CD4-positive, alpha-beta T cell treated with Interleukin-10 for 1 hour (primary cell): ENCODE results near the gene NPC2.
"Not testable (repeated sequence)": the region's sequence is repeated elsewhere in the genome, so short reads cannot be mapped to it uniquely, and the experiment has no call there.

Experiments
- DNase-seq: peaks from one replicate; pipeline ENCODE4 v3.0.0-alpha.2; 2020

Gene NPC2

DNA sequence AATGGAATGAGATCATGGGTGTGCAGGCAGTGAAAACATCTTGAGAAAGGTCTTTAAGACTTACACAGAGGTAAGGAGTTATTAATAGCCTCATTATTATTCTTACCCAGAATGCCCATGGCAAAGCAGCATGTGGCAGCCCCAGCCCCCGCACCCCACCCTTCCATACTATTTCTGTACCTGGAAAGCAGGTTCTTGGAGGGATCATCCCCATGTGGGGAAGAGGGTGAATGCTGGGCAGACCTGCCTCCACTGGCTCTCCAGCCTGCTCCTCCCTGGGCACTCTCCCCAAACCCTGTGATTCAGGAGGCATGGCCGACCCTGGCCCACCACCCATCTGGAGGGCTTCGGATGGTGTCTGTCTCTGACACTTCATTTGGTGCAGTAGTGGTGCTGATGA lies 28.3 kb downstream of the NPC2 start:
- DNase-seq: no peak

DNA sequence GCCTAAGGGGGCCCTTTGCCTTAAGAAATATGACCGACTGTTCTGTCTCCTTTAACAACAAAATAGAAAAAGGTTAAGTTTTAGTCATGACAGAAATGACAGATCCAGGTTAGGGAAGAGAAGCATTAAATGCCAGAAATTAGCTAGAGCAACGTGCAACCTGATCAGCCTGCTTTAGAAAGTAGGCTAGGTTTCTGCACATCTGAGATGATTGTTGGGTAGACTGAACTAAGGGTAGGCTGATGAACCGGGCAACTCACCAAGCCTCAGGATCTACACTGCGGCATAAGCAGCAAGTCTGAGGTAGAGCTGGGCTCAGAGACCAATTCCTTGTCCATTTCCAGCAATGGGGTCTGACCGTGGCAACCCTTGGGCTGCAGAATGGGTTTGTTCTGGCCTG lies 29.4 kb downstream of the NPC2 start:
- DNase-seq: no peak

DNA sequence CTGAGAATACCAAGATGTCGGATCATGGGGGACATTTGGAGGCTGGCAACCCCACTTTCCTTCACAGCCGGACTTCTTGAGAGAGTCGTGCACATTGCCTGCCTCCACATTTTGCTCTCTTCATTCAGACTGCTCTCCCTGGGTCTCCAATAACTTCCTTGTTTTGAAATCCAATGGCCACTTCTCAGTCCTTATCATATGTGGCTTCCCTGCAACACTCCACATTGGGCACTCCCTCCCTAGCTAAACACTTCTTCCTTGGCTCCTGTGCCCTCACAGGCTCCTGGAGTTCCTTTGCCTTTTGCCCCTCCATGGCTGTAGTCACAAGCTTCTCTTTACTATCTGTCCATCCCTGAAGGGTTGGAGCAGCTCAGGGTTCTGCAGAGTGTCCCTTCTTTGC lies 30.1 kb downstream of the NPC2 start:
- DNase-seq: no peak

DNA sequence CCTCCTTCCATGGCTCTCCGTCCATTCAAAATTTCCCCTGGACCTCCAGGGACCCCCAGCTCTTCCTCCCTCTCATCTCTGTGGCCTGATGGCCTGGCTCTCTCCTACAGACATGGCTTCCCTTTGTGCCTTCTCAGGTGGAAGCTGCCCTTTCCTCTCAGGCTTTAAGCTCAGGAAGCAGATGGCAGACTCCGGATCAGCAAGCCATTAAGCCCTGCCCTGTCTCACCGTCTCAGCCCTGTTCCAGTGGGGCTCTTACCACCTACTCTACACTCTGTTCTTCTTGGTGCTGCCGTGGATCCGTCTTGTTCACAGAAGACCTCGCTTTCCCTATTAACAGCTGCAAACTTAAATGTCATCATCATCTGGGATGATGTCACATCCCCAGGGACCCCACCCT lies 33.1 kb downstream of the NPC2 start:
- DNase-seq: no peak

DNA sequence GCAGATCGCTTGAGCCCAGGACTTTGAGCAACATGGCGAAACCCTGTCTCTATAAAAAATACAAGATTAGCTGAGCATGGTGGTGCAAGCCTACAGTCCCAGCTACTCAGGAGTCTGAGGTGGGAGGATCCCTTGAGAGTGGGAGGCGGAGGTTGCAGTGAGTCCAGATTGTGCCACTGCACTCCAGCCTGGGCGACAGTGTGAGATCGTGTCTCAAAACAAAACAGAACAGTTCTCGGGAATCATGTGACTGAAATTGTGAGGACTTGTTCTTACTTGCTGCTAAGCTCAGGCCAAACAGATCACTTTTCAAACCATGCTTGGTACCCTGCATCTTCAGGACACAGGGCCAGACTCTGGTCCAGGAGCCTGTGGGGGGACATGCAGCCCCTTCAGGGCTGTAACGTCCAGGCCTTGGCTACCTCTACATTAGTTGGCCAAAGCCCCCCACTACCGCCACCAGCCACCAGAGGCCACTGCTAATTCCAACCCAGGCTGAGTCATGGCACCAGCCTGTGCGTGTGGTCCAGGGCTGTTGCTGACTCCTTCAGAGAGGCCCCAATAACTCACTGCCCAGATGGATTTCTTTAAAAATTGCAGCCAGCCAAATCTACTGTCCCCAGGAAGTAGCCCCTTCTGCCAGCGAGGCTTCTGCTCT lies 33.7 kb downstream of the NPC2 start:
- DNase-seq: peak; percentile 15

DNA sequence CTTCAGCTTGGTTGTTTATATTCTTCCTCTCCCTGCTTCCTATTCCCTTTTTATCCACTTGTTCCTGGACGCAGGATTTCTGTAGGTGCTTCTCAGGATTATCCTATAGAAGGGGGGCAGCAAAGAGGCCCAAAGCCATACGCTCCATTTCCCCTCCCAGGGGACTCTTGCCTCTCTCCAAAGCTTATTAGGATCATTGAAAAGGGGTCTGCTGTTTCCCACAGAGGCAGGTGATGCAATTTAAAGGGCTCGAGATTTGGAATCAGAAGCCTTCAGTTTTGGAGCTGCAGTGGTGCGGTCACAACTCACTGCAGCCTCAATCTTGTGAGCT lies 35.6 kb downstream of the NPC2 start:
- DNase-seq: no peak

DNA sequence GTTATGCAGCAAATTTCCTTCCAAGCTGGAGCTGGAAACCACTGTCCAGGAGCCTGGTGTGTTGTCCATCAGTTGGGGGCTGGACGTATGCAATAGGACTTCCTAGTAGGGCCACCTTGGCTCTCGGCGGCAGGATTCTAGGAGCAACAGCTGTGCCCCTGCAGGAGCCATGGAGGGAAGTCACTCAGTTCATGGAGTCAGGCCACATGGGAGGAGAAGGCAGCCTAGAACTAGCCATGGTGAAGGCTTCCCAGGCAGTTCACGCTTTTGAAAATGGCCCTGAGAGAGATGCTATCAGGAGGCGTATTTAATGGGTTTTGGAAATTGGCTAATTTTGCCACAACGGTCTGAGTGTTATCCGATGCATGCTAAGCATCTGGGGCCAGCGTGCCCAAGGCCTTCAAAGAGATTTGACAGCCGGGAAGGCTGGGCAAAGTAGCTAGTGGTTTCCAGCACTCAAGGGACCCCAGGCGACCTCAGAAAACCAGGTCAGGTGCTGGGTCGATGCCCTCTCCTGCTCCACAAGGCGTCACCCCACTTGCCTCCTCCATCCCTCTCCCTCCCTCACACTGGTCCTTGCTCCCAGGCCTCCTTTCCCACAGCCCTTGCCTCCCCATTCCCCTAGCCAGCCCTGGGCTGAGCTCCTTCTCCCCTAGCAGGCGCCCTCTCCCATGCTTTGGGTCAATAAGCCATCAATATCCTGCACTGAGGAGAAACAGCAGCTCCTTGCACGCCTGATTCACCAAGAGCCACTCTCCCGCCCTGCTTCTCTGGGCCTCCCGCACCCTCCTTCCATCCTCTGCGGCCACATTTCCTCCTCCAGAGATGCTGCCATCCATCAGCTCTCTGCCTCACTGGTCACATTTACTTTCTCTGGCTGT lies 36.2 kb downstream of the NPC2 start:
- no peak for DNase-seq

DNA sequence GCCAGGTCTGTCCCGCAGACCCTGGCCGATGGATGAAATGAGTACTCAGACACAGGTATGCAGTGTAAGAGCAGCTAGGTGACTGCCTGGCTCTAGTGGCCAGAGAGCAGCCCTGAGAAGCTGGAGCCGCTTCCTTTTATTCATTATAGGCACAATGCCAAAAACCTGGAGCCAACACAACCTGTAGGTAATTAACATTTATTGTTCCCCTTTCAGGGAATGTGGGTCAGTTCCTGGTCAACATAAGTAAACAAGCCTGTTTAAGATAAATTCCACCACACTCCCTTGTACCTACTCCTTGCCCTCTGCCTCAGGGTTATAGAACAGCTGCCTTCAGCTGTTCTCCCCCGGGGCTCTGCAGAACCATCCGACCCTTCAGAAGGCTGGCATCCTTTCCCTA lies 38.7 kb downstream of the NPC2 start:
- not testable (repeated sequence) for DNase-seq

DNA sequence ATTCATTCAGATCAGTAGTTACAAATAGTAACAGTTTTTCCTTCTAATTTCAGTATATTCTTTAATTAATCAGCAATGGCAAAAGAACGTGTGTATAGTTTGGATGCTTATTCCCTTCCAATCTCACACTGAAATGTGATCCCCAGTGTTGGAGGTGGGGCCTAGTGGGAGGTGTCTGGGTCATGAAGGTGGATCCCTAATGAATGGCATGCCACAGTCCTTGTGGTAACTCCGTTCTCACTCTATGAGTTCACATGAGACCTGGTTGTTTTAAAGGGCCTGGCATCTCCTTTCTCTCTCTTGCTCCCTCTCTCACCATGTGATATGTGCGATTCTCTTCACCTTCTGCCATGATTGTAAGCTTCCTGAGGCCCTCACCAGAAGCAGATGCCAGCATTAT lies 48.2 kb downstream of the NPC2 start:
- no peak for DNase-seq

DNA sequence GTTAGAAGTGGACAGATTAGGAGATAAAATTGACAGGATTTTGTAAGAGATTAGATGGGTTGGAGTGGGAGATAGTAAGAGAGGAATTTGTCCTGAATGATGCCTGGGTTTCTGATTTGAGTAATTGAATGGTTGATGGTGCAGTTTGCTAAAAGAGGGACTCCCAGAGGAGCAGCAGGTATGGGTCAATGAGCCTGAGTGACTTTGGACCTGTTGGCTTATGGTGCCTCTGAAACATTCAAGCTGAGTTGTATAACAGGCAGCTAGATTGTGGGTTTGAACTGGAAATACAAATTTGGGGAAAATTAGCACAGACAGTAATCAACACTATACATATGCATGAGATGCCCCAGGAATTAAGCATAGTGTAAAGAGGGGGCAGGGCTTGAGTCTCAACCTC lies 50.3 kb downstream of the NPC2 start:
- DNase-seq: no peak

DNA sequence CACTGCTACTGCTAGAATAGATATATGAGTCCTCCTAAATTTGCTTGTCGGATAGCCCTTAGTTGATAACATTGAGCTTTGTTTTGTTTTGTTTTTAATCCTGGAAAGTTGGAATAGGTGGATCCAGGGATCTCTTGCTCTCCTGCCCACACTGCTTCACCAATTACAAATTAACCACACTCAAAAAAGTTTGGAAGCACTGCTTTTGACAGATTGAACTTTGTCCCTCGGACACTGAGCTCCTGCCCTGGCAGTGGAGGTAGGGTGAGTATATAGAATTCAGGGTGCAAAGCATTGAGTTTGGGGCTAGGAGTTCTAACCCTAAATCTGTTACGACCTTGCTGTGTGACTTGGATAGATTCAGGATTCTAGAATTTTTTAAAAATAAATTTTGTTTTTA lies 52.0 kb downstream of the NPC2 start:
- DNase-seq: no peak

DNA sequence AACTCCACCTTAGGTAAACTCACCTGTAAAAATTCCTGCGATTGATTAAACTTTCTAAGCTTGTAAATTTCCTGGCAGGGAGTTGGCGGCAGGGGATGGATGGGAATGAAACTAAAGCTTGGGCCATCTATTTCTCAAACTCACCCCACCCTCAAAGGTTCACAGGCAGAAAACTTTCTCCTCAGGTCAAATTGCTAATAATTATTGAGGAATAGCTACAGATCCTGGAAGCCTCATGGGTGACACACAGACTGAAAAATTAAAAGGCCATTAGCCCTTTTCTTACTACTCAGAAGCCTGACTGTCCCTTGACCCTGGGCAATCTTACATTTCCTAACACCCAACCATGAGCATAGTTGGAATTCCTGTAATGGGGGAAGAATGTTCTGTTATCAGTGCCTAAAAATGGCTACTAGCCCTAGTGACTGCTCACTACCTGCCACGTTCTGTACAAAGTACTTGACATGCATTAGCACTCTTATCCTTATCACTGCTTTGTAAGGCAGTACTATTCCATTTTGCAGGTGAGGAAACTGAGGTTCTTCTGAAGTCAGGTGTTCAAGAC lies 54.7 kb downstream of the NPC2 start:
- DNase-seq: no peak

DNA sequence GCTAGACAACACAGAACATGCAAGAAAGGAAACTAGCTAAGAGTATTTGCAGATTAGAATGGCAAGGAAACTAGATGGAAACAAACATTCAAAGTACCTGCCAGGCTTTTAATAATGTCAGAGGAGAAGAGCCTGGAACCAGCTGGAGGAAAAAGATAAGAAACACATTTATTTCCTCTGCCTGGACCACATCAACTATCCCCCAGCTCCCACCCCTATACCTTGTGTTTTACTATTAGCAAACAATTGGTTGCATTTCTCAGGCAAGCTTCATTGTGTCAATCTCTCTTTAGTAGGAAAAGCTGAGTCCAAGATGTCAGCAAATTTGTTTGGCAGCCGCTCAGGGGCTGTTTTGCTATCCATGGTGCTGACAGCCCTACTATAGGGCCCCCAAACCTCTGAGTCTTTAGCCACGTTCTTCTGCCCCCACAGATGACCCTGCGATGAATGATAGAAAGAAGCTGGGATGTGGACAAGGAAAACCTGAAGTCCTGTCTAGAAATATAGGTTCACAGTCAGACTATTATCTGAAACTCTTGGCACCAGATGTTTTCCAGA lies 55.5 kb downstream of the NPC2 start:
- no peak for DNase-seq

DNA sequence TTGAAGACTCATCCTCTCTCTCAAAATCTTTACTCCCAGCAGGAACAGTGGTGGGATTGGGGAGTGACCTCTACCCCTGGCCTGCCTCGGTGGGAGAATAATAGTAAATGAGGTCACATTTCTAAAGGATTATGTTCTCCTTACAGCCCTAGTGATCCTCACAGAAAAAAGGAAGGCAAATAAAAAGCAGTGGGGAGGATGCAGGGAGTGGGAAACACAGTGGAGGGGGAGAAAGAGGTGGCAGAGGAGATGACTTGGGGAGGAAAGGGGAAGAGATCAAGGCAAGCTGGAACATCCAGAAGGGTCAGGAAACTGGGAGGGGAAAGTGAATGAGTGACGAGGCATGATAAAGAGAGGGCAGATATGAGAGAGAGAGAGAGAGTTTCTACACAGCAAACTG lies 58.8 kb downstream of the NPC2 start:
- no peak for DNase-seq

DNA sequence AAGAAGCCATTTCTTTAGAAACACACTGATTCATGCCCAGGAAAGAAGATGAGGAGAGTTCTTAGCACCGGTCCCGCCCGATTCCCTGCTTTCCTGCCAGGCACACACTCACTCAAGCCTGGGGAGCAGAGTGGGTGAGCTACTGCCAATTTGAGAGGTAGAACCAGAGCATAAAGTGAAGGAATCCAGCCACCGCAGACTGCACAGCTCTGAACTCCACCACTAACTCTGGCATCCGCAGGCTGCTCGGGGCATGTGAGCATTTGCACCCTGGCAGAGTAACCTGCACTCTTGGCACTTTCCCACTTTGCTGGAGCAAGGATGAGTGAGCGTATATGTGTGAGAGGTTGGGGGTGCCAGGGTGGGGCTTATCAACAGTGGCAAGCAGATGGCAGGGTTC lies 63.1 kb downstream of the NPC2 start:
- DNase-seq: no peak
